Eye (tissue), 1 donor: ENCODE results near the gene RAB30.

Experiments used
- DNase-seq: peaks from one replicate; pipeline ENCODE4 v3.0.0-alpha.2; 2015

The RAB30 gene

GRCh38 chr11:83070044-83070701, 1.5 kb downstream of the RAB30 start:
- DNase-seq: no peak

DNA sequence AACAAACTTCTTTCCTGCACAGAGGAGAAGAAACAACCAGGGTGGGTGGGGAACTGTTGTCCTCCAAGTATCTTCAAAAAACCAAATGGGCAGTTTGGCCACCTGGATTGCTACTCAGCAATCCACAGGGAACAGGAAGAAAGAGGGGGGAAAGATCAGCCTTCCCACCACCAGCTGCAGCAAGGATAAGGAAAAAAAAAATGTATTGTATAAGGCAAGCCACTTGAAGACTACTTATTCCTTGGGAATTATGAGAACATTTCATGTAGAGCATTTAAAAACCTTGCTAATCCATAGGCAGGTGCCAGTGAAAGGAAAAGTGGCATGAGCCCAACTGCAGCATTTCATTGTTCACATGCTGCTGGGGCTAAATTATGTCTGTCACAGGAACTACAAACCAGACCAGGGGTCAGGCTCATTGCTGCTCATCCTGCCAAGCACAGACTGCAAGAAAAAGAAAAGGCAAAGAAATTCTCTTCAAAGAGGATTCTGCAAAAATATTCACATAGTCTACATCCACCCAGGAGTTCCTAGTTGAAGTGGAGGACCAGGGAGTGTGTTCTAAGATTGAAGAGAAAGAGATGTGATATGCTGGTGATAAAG, 2.2 kb downstream of the RAB30 start:
- DNase-seq: peak; percentile 35

- DNase-seq: no peak
Observed at GRCh38 chr11:83068568-83068967, 3.1 kb downstream of the RAB30 start.

- no peak for DNase-seq
Observed at GRCh38 chr11:83064011-83064410, 7.7 kb downstream of the RAB30 start.

- no peak for DNase-seq
Observed at GRCh38 chr11:83063073-83063754, 8.5 kb downstream of the RAB30 start.

DNA sequence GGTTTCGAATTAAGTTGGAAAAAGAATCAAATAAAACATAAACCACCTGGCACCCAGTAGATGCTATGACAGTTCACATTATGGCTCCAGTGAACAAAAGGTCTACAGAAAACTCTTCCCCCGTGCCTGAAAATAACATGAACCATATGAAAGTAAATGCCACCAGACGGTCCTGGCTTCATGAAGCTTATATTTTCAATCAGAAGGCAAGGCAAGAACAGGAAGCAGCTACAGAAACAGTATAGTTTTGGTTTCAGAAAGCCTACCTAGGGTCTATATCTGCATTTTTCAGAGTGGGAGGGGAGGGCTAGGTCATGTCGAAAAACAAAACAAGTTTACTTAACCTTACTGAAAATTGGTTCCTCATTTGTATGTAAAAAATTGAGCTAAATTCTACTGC, 9.8 kb downstream of the RAB30 start:
- DNase-seq: no peak

DNA sequence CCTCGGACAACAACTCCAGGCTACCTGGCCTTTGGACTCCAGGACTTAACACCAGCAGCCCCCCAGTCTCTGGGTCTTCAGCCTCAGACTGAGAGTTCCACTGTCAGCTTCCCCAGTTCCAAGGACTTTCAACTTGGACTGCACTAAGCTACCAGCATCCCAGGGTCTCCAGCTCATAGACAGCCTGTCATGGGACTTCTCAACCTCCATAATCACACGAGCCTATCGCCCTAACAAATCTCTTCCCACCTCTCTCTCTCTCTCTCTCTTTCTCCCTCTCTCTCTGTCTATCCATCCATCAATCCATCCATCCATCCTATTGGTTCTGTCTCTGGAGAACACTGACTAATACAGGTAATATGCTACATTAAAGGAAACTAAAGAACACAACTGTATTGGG, 10.7 kb downstream of the RAB30 start:
- no peak for DNase-seq

- no peak for DNase-seq
Observed at GRCh38 chr11:83057721-83058120, 14.0 kb downstream of the RAB30 start.

GRCh38 chr11:83056611-83057010, 15.1 kb downstream of the RAB30 start:
- no peak for DNase-seq

DNA sequence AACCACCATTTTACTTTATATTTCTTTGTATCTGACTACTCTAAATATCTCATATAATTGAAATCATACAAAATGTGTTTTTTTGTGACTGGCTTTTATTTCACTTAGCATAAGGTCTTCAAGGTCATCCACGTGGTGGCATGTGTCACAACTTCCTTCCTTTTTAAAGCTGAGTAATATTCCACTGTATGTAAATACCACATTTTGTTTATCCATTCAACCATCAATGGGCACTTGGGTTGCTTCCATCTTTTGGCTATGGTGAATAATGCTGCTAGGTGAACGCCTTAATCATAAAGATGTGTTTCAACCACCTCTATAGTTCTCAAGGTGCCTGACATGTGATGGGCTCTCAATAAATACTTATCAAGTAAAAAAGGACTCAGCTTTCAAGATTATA, 15.5 kb downstream of the RAB30 start:
- no peak for DNase-seq

- no peak for DNase-seq
Observed at GRCh38 chr11:83054904-83055380, 16.8 kb downstream of the RAB30 start.

GRCh38 chr11:83054001-83054400, 17.7 kb downstream of the RAB30 start:
- no peak for DNase-seq

GRCh38 chr11:83051760-83052671, 19.7 kb downstream of the RAB30 start:
- DNase-seq: peak; percentile 39

GRCh38 chr11:83047515-83048225, 24.0 kb downstream of the RAB30 start:
- DNase-seq: no peak

DNA sequence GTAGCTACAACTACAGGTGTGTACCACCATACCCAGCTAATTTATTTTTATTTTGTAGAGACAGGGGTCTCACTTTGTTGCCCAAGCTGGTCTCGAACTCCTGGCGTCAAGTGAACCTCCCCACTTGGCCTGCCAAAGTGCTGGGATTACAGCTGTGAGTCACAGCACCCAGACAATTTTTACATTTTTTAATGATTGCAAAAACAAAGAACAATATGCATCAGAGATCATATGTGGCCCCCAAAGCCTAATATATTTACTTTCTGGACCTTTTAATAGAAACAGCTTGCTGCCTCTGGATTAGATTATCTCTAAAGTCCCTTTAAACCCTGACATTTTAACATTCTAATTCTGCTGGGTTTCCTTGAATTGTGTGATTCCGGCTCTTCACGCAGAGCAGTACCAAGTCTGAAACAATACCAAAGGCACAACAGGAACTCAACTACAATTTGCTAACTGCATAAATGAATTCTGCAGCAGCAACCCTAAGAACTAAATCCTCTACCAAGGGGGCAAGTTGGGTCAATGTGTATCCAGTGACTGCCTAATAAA, 25.0 kb downstream of the RAB30 start:
- DNase-seq: no peak

- no peak for DNase-seq
Observed at GRCh38 chr11:83044958-83045712, 26.6 kb downstream of the RAB30 start.

DNA sequence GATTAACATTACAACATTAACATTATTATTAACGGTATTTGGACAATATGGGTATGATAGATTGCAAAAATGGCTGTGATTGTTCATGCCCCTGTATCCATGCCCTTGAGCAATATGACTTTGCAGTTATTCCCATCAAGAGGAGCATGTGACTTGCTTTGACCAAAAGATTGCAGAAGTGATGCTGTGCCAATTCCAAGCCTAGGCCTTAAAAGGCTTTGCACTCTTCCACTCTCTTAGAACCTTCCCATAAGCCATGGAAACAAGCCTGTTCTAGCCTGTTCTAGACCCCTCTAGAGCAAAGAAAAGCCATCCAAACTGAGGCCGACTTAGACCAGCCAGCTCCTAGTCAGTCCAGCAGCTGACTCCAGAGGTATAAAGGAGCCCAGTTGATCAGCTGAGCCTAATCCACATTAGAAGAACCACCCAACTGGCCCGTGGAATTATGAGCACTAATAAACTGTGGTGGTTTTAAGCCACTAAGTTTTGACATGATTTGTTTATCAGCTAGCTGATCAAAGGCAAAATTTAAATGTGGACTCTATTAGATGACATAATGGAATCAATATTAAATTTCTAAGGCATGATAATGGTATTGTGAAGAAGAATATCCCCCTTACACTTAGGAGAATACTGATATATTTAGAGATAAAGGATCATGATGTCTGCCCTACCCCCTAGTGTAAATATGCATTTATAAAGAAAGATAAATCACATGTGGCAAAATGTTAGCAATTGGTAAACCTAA, 28.6 kb downstream of the RAB30 start:
- no peak for DNase-seq

DNA sequence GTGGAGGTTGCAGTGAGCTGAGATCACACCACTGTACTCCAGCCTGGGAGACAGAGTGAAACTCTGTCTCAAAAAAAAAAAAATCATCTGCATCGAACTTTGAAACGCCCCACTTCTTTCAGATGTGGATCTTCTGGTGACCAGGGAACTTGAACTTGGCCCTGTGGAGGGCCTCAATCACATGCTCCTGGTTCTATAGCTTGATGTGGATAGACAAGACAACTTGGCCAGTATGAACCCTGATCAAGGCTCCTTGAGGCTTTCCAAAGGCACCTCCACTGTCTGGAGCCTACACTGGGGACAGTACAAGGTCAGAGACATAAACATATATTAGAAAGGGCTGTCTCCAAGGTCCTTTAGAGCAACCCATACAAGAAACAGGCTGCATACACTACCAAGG, 30.6 kb downstream of the RAB30 start:
- no peak for DNase-seq

DNA sequence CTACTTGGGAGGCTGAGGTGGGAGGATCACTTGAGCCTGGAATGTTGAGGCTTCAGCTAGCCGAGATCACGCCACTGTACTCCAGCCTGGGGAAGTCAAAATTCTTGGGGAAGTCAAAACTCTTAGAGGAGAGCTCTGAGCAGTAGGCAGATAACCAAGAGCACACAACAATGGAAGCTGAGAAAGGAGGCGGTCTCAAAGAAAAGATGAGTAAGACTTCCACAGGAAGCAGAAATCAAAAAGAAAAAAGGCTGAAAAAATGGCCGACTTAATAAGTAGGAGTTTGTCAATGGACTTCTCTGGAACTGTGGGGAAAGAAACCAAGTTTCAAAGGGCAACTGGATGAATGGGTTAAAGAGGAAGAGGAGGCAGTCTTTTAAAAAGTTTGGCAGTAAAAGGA, 32.1 kb downstream of the RAB30 start:
- DNase-seq: no peak

- DNase-seq: no peak
Observed at GRCh38 chr11:83037877-83038276, 33.8 kb downstream of the RAB30 start.

DNA sequence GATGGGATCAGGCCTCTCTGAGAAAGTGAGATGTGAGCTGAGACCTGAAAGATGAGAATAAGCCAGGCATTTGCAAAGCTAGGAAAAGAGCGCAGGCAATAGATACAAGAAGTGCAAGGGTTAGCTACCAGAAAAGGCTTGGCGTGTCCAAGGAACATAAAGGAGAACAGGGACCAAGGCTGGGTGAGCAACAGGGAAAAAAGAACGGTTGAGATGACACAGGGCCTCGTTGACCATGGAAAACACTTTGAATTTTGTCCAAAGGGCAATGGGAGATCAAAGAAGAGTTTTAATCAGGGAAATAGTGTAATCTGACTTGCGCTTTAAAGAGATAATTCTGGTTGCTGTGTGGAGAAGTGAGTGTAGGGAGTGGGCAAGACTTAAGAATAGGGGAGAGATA, 35.0 kb downstream of the RAB30 start:
- no peak for DNase-seq
